Measurements from ENCODE around the gene ZNF598.

DNA sequence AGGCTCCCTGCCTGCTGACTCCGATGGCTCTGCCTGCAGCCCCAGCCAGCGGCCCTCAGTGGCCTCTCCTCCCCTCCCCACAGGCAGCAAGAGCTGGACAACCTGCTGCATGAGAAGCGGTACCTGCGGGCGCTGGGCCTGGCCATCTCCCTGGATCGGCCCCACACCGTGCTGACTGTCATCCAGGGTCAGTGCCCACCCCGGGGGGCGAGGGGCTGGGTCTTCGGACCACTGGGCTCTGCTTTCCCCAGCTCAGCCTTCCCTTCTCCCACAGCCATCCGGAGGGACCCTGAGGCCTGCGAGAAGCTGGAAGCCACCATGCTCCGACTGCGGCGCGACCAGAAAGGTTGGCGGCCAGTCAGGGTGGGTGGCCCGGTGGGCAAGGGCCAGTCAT is 31.7 kb downstream of the ZNF598 start:
- TF ChIP-seq POLR2A (IDR thresholded peaks at IDR 0.05; ENCODE audit: low read length) (no peak), GATA1 (IDR thresholded peaks at IDR 0.05; ENCODE audit: low read depth, low read length) (no peak)

All from erythroblast (primary cell).